ENCODE data around the gene AMBP.

AMBP gene

DNA sequence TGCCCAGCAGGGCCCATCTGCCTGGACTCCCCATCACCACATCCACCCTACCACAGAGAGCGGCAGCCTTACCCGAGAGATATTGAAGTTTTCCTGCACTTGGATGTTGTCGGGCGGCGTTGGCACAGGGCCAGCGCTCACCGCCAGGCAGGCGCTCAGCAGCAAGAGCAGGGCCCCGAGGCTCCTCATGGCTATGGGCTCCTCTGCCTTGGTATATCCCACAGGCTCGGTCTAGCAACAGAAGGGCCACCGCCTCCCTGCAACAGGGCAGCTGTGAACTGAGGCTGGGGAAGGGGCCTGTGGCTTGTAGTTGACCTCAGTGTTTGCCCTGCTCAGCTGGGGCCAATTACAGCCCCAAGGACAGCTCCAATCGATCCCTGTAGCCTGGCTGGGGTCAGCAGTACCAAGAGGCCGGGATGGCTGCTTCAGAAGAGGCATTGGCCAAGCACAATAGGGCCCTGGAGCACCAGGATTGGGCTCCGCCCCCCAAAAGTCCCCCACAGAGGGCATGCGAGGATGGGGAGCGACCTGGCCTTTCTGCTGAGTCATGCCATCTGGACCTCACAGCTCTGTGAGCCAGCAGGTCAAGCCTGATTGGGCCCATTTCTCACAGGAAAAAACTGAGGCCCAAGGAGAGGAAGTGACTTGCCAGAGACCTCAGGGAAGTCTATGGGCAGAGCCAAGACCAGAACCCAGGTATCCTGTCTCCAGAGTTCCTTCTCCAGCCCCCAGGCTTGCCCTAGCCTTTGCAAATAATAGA, at the start of gene AMBP:
Gene AMBP (minus strand): TSS at position 280 of the 760 bp plus-strand sequence. CDS start 91 bp downstream, at position 189.
- Histone ChIP-seq H3K27ac (ENCODE audit: low read depth, low read length) (no peak within 1 kb of the TSS), H3K4me3 (ENCODE audit: low read depth in 1 of 2, low read length in 2 of 2) (no peak within 1 kb of the TSS), H3K4me1 (ENCODE audit: control insufficient read depth in 1 of 2, insufficient read depth in 2 of 2, low read length in 2 of 2) (peaks cover 32 to 52% of the 10 kb centered on the region in 2 donors), H3K9ac (ENCODE audit: low read depth in 1 of 2, low read length in 2 of 2) (no peak within 1 kb of the TSS), H3K27me3 (ENCODE audit: control insufficient read depth in 1 of 2, insufficient read depth in 2 of 2, low read length in 2 of 2) (peaks cover 0 to 2% of the 10 kb centered on the region in 2 donors), H3K9me3 (ENCODE audit: control insufficient read depth in 1 of 2, low read length in 2 of 2) (no peaks in the 10 kb centered on the region), H3K36me3 (ENCODE audit: control insufficient read depth in 1 of 2, insufficient read depth in 2 of 2, low read length in 2 of 2) (no peaks in the 10 kb centered on the region)

DNA sequence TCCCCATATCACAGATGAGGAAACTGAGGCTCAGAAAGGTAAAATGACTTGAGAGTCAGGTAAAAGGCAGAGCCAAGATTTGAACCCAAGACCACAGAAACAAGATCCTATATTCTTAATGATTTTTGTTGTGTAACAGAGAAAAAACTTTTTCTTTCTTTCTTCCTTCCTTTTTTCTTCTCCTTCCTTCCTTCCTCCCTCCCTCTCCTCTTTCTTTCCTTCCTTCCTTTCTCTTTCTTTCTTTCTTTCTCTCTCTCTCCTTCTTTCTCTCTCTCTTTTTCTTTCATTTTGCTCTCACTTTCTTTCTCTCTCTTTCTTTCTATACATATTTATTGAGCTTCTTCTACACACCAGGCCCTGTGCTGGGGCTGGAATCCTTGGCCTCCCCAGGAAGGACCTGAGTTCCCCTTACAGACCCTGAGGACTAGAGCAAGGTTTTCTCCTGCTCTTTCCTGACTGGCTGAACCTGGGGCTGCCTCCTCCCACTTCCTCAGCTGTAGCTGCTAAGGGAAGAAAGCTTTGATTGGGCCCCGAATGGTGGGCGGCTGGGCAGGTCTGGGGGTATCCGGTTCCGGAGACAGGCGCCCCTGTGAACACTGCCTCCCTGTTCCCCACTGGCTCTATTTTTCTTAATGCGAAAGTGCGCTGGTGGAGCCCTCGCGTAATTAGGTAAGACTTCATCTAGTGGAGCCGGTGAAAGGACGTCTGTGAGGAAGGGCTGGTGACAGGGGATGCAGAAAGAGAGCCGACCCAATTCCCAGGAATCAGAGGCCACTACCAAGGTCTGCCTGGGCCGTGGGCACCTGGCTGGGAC, 48.4 kb upstream of the AMBP start:
- Histone ChIP-seq H3K9ac (ENCODE audit: low read depth in 1 of 2, low read length in 2 of 2) (no peak overlapping the region), H3K27me3 (ENCODE audit: control insufficient read depth in 1 of 2, insufficient read depth in 2 of 2, low read length in 2 of 2) (peaks cover 0 to 4% of the 10 kb centered on the region in 2 donors), H3K27ac (ENCODE audit: low read depth, low read length) (no peak overlapping the region), H3K9me3 (ENCODE audit: control insufficient read depth in 1 of 2, low read length in 2 of 2) (peaks cover 8% of the 10 kb centered on the region in 2 donors), H3K4me1 (ENCODE audit: control insufficient read depth in 1 of 2, insufficient read depth in 2 of 2, low read length in 2 of 2) (no peaks in the 10 kb centered on the region), H3K36me3 (ENCODE audit: control insufficient read depth in 1 of 2, insufficient read depth in 2 of 2, low read length in 2 of 2) (no peaks in the 10 kb centered on the region), H3K4me3 (ENCODE audit: low read depth in 1 of 2, low read length in 2 of 2) (no peak overlapping the region)

DNA sequence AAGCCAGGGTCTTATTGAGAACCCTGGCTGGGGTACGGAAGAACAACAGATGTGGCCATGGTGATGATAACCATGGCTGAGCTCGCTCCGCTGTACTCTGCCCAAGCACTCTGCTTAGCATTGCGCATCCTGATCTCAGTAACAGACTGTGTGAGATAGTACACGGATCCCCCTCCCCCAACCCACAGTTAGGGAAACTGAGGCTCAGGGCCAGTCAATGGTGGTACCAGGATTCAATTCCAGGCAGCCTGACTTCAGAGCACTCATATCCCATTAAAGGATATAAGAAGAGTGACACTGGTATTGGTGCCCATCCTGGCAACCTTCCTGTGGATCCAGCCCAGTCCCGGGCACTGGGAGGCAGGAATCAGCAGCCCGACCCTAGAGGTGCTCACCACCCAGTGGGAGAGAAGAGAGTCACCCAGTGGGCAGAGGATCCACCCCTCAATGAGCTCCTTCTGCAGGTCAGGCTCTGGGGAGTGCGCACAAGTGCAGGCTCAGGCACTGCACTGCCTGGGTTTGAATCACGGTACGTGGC, 47.4 kb upstream of the AMBP start:
- H3K4me1 ChIP-seq (ENCODE audit: control insufficient read depth in 1 of 2, insufficient read depth in 2 of 2, low read length in 2 of 2): no peaks in the 10 kb centered on the region
- no peak overlapping the region for H3K4me3 ChIP-seq (ENCODE audit: low read depth in 1 of 2, low read length in 2 of 2)
- no peak overlapping the region for H3K27ac ChIP-seq (ENCODE audit: low read depth, low read length)
- peaks cover 0 to 4% of the 10 kb centered on the region in 2 donors for H3K27me3 ChIP-seq (ENCODE audit: control insufficient read depth in 1 of 2, insufficient read depth in 2 of 2, low read length in 2 of 2)
- H3K9ac ChIP-seq (ENCODE audit: low read depth in 1 of 2, low read length in 2 of 2): no peak overlapping the region
- peaks cover 8% of the 10 kb centered on the region in 2 donors for H3K9me3 ChIP-seq (ENCODE audit: control insufficient read depth in 1 of 2, low read length in 2 of 2)
- H3K36me3 ChIP-seq (ENCODE audit: control insufficient read depth in 1 of 2, insufficient read depth in 2 of 2, low read length in 2 of 2): no peaks in the 10 kb centered on the region

DNA sequence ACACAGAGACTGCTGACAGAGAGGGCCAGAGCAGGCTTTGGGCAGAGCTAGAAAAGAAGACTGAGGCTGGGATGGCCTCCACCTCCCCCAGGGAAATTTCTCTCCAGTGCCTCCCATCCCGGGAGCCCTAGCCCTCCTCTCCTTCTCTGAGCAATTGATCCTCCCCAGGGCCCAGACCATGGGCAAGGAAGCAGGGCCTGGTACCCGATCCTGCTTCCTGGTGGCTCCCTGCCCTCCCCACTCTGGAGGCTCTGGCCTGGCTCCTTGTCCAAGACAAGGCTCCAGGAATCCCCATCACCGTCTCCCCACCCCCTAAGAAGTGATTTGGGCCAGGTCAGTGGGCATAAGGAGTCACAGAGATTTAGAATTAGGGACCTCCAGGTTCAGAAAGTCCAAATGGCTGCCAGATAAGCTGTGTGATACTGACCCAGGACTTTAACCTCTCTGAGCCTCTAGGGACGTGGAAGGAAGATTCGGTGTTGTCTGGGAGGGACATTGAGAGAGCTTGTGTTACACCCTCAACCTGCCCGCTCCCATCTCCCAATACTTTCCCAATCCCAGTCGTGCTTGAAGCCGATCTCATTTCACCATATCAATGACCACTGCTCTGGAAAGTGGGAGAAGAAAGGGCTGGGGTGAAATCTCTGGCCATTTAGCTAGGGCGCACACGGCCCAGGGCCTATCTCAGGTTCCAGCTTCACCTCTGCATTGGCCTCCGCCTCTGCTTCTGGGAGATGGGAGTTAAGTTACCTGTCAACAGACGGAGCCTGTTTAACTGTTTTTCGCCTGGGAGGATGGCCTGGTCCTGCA, 46.8 kb upstream of the AMBP start:
- Histone ChIP-seq H3K27ac (ENCODE audit: low read depth, low read length) (no peak overlapping the region), H3K36me3 (ENCODE audit: control insufficient read depth in 1 of 2, insufficient read depth in 2 of 2, low read length in 2 of 2) (no peaks in the 10 kb centered on the region), H3K27me3 (ENCODE audit: control insufficient read depth in 1 of 2, insufficient read depth in 2 of 2, low read length in 2 of 2) (peaks cover 0 to 4% of the 10 kb centered on the region in 2 donors), H3K4me1 (ENCODE audit: control insufficient read depth in 1 of 2, insufficient read depth in 2 of 2, low read length in 2 of 2) (peaks cover 0 to 5% of the 10 kb centered on the region in 2 donors), H3K4me3 (ENCODE audit: low read depth in 1 of 2, low read length in 2 of 2) (no peak overlapping the region), H3K9ac (ENCODE audit: low read depth in 1 of 2, low read length in 2 of 2) (no peak overlapping the region), H3K9me3 (ENCODE audit: control insufficient read depth in 1 of 2, low read length in 2 of 2) (peaks cover 8% of the 10 kb centered on the region in 2 donors)

DNA sequence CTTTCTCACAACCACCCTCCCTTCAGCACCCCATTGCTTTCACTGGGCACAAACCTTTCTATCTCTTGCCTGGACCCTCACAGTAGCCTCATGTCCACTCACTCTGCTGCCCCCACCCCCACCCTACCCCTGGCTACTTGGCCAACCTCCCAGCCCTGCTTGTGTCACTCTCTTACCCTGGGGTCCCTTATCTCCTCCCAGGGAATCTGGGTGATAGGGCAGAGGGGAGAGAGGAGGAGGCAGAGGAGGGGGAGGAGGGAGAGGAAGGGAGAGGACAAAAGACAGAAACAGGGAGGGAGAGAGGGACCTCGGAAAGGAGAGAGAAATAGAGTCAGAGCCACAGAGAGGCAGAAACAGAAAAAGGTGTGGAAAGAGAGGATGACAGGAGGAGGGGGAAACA, 46.0 kb upstream of the AMBP start:
- H3K9ac ChIP-seq (ENCODE audit: low read depth in 1 of 2, low read length in 2 of 2): no peak overlapping the region
- no peaks in the 10 kb centered on the region for H3K36me3 ChIP-seq (ENCODE audit: control insufficient read depth in 1 of 2, insufficient read depth in 2 of 2, low read length in 2 of 2)
- peaks cover 5 to 9% of the 10 kb centered on the region in 2 donors for H3K4me1 ChIP-seq (ENCODE audit: control insufficient read depth in 1 of 2, insufficient read depth in 2 of 2, low read length in 2 of 2)
- no peak overlapping the region for H3K4me3 ChIP-seq (ENCODE audit: low read depth in 1 of 2, low read length in 2 of 2)
- H3K9me3 ChIP-seq (ENCODE audit: control insufficient read depth in 1 of 2, low read length in 2 of 2): peaks cover 8% of the 10 kb centered on the region in 2 donors
- H3K27me3 ChIP-seq (ENCODE audit: control insufficient read depth in 1 of 2, insufficient read depth in 2 of 2, low read length in 2 of 2): peaks cover 4% of the 10 kb centered on the region in 2 donors
- no peak overlapping the region for H3K27ac ChIP-seq (ENCODE audit: low read depth, low read length)

DNA sequence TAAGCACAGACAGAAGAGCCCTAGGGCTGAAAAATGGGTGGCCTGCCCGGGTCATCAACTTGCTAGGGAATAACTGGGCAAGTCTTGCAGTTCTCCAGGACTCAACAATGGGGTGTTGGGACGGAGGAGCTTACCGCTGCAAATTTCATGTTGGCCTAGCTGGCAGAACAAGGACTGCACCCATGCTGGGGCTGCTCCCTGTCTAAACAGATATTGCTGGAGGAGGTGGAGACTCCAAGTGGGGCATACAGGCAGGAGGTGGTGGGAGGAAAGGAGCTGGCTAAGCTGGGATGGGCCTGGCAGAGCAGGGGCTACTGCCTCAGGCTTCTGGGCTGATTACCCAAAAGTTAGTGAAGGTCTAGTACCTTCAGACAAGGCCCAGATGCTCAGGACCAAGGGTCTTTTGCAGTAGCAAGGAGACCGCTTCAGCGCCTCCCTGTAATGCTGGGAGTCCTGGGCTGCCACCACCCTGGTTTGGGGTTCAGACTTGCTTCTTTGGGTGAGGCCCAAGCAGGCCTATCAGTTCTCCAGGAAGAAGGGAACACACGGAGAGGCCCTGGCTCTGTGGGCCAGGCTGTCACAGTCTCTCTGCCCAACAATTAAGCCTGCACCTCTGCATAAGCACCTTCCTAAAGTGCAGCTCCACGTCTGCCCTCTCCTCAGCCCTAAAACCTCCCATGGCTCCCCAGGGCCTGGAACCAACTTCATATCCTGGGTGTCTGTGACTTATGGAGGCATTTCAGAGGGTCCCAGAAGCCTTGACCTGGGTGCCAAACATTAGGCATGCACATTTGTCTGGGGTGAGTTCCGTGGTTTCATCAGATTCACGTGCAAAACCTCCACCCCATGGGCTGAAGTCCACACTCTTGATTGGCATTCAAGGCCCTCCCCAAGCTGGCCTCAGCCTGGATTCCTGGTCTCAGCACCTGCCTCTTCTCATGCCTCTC, 45.2 kb upstream of the AMBP start:
- H3K4me3 ChIP-seq (ENCODE audit: low read depth in 1 of 2, low read length in 2 of 2): no peak overlapping the region
- peaks cover 7 to 17% of the 10 kb centered on the region in 2 donors for H3K4me1 ChIP-seq (ENCODE audit: control insufficient read depth in 1 of 2, insufficient read depth in 2 of 2, low read length in 2 of 2)
- no peak overlapping the region for H3K9ac ChIP-seq (ENCODE audit: low read depth in 1 of 2, low read length in 2 of 2)
- peaks cover 8% of the 10 kb centered on the region in 2 donors for H3K9me3 ChIP-seq (ENCODE audit: control insufficient read depth in 1 of 2, low read length in 2 of 2)
- H3K36me3 ChIP-seq (ENCODE audit: control insufficient read depth in 1 of 2, insufficient read depth in 2 of 2, low read length in 2 of 2): no peaks in the 10 kb centered on the region
- H3K27me3 ChIP-seq (ENCODE audit: control insufficient read depth in 1 of 2, insufficient read depth in 2 of 2, low read length in 2 of 2): peaks cover 4 to 9% of the 10 kb centered on the region in 2 donors
- H3K27ac ChIP-seq (ENCODE audit: low read depth, low read length): no peak overlapping the region

DNA sequence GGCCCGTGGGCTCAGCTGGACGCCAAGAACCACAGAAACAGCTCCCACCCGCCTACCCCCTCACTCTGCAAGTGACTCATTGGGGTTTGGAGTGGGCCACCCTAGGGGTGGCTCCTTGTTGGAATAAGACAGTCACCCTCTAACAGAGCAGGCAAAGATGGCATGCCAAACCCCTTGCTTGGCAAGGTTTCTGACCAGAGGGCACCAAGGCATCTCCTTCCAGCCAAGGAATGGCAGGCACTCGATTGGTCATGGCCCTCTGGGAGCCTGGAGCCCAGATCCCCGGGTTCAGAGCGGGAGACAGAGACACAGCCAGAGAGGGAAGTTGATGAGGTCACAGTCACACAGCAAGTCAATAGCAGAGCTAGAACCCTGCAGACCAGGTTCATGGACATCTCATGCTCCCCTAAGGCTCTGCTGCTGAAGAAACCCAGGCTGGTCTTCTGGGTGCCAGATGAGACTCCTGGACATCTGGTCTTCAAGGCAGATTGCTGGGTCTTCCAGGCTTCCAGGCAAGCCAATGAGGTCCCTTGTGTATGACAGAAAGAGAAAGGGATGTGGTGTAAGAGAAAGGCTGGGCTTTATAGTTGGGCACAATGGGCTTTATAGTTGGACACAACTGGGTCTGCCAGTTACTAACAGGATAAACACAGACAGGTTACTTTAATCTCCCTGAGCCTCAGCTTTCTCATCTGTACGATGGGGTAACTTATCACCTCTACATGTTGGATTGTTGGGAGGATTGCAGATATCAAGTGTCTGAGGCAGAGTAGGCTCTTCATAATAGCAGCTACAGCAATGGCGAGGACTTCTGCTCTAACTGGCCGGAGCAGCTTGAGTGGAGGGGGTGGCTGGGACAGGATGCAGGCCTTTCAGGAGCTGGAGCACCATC, 44.3 kb upstream of the AMBP start:
- H3K27me3 ChIP-seq (ENCODE audit: control insufficient read depth in 1 of 2, insufficient read depth in 2 of 2, low read length in 2 of 2): peaks cover 4 to 9% of the 10 kb centered on the region in 2 donors
- peaks cover 1% of the 10 kb centered on the region in 2 donors for H3K9me3 ChIP-seq (ENCODE audit: control insufficient read depth in 1 of 2, low read length in 2 of 2)
- H3K4me1 ChIP-seq (ENCODE audit: control insufficient read depth in 1 of 2, insufficient read depth in 2 of 2, low read length in 2 of 2): peaks cover 7 to 20% of the 10 kb centered on the region in 2 donors
- no peaks in the 10 kb centered on the region for H3K36me3 ChIP-seq (ENCODE audit: control insufficient read depth in 1 of 2, insufficient read depth in 2 of 2, low read length in 2 of 2)
- no peak overlapping the region for H3K27ac ChIP-seq (ENCODE audit: low read depth, low read length)
- no peak overlapping the region for H3K4me3 ChIP-seq (ENCODE audit: low read depth in 1 of 2, low read length in 2 of 2)
- H3K9ac ChIP-seq (ENCODE audit: low read depth in 1 of 2, low read length in 2 of 2): no peak overlapping the region

DNA sequence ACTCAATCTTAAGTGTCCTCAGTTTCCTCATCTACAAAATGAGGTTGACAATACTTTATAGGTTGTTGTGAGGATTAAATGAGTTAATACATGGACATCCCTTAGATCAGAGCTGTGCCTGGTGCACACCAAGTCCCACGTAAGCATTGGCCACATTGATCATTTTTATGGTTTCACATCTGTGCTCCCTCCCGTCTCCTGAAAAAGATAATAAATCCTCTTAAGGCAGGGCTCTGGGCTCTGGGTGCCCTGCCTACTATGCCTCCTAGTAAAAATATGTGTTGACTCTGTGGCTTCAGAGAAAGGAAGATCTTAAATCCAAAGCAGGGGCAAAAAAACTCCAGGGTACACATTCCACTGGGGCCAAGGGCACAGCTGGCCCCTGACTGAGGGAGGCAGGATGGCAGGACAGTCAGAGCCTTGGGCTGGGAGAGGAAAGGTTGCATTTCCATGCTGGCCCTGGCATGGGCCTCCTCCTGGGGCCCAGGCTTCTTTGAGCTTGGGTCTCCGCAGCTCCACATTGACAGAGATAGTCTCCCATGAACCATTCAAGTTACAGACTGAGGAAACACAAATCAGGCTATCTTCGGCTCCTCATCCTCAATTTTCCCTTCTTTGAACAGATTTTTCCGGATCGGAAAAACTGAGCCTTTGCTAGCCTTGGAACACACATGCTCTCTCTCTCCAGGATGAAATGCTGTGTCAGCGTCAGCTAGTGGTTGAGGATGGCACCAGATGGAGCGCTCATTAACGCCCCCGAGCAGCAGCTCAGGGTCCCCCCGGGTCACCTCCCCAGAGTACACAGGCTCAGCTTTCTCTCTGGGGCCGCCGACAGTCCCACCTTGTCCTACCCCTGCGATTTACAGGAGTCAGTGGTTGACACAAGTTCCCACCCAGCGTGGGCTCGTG, 43.4 kb upstream of the AMBP start:
- Histone ChIP-seq H3K27ac (ENCODE audit: low read depth, low read length) (no peak overlapping the region), H3K27me3 (ENCODE audit: control insufficient read depth in 1 of 2, insufficient read depth in 2 of 2, low read length in 2 of 2) (peaks cover 0 to 9% of the 10 kb centered on the region in 2 donors), H3K36me3 (ENCODE audit: control insufficient read depth in 1 of 2, insufficient read depth in 2 of 2, low read length in 2 of 2) (no peaks in the 10 kb centered on the region), H3K4me3 (ENCODE audit: low read depth in 1 of 2, low read length in 2 of 2) (no peak overlapping the region), H3K9me3 (ENCODE audit: control insufficient read depth in 1 of 2, low read length in 2 of 2) (no peaks in the 10 kb centered on the region), H3K4me1 (ENCODE audit: control insufficient read depth in 1 of 2, insufficient read depth in 2 of 2, low read length in 2 of 2) (peaks cover 7 to 20% of the 10 kb centered on the region in 2 donors), H3K9ac (ENCODE audit: low read depth in 1 of 2, low read length in 2 of 2) (no peak overlapping the region)
